ENCODE measurements around the gene PFKFB4.

The PFKFB4 gene

GRCh38 chr3:48518638-48519276, 37.8 kb downstream of the PFKFB4 start:
- H3K36me3 ChIP-seq (replicated peaks): no peaks in the 10 kb centered on the region

GRCh38 chr3:48518069-48518468, 38.5 kb downstream of the PFKFB4 start:
- in situ Hi-C loops (cut with MboI; ENCODE audit: low sequenced_read_pairs): no loop called here
- no peaks in the 10 kb centered on the region for H3K36me3 ChIP-seq (replicated peaks)
- H3K4me3 ChIP-seq: no peak overlapping the region
- no peaks in the 10 kb centered on the region for H3K27me3 ChIP-seq (ENCODE audit: low read depth)
- DNase-seq (ENCODE audit: low spot score in 2 of 2): no peak
- H3K9me3 ChIP-seq: no peaks in the 10 kb centered on the region
- H3K4me1 ChIP-seq: no peaks in the 10 kb centered on the region

More at GRCh38 chr3:48518638-48519276, 37.8 kb downstream of the PFKFB4 start:
- no peaks in the 10 kb centered on the region for H3K9me3 ChIP-seq
- H3K4me3 ChIP-seq: no peak overlapping the region
- H3K4me1 ChIP-seq: no peaks in the 10 kb centered on the region
- DNase-seq (ENCODE audit: low spot score in 2 of 2): no peak
- no peaks in the 10 kb centered on the region for H3K27me3 ChIP-seq (ENCODE audit: low read depth)
- in situ Hi-C loops (cut with MboI; ENCODE audit: low sequenced_read_pairs): no loop called here

- Histone ChIP-seq H3K4me1 (no peaks in the 10 kb centered on the region), H3K27me3 (ENCODE audit: low read depth) (no peaks in the 10 kb centered on the region), H3K9me3 (no peaks in the 10 kb centered on the region), H3K36me3 (replicated peaks) (no peaks in the 10 kb centered on the region), H3K4me3 (no peak overlapping the region)
- DNase-seq (ENCODE audit: low spot score in 2 of 2): no peak
- in situ Hi-C loops (cut with MboI; ENCODE audit: low sequenced_read_pairs): no loop called here
Measured at GRCh38 chr3:48516571-48516970, 40.0 kb downstream of the PFKFB4 start.

GRCh38 chr3:48514431-48515227, 42.0 kb downstream of the PFKFB4 start:
- H3K4me1 ChIP-seq: no peaks in the 10 kb centered on the region
- H3K36me3 ChIP-seq (replicated peaks): no peaks in the 10 kb centered on the region
- in situ Hi-C loops (cut with MboI; ENCODE audit: low sequenced_read_pairs): no loop called here
- H3K27me3 ChIP-seq (ENCODE audit: low read depth): no peaks in the 10 kb centered on the region
- no peaks in the 10 kb centered on the region for H3K9me3 ChIP-seq
- DNase-seq (ENCODE audit: low spot score in 2 of 2): no peak
- no peak overlapping the region for H3K4me3 ChIP-seq

- Histone ChIP-seq H3K4me3 (no peak overlapping the region), H3K9me3 (no peaks in the 10 kb centered on the region), H3K27me3 (ENCODE audit: low read depth) (no peaks in the 10 kb centered on the region), H3K36me3 (replicated peaks) (no peaks in the 10 kb centered on the region), H3K4me1 (0 out of 2 replicates have a peak, but pooled peaks cover 6% of the 10 kb centered on the region)
- no peak for DNase-seq (ENCODE audit: low spot score in 2 of 2)
- in situ Hi-C loops (cut with MboI; ENCODE audit: low sequenced_read_pairs): no loop called here
Measured at GRCh38 chr3:48511551-48511950, 45.1 kb downstream of the PFKFB4 start.

GRCh38 chr3:48507256-48508061, 49.1 kb downstream of the PFKFB4 start:
- Histone ChIP-seq H3K9me3 (no peaks in the 10 kb centered on the region), H3K27me3 (ENCODE audit: low read depth) (no peaks in the 10 kb centered on the region), H3K4me1 (peaks cover 11% of the 10 kb centered on the region; the same call in 1 of the 2 replicates), H3K36me3 (replicated peaks) (no peaks in the 10 kb centered on the region), H3K4me3 (no peak overlapping the region)
- in situ Hi-C loops (cut with MboI; ENCODE audit: low sequenced_read_pairs): no loop called here
- peak; percentile 46 to 78 for DNase-seq (ENCODE audit: low spot score in 2 of 2)

GRCh38 chr3:48505968-48506504, 50.6 kb downstream of the PFKFB4 start:
- in situ Hi-C loops (cut with MboI; ENCODE audit: low sequenced_read_pairs): no loop called here
- no peak for DNase-seq (ENCODE audit: low spot score in 2 of 2)
- Histone ChIP-seq H3K27me3 (ENCODE audit: low read depth) (no peaks in the 10 kb centered on the region), H3K4me1 (peaks cover 11% of the 10 kb centered on the region; the same call in 1 of the 2 replicates), H3K9me3 (no peaks in the 10 kb centered on the region), H3K4me3 (no peak overlapping the region), H3K36me3 (replicated peaks) (no peaks in the 10 kb centered on the region)

GRCh38 chr3:48505146-48505545, 51.5 kb downstream of the PFKFB4 start:
- H3K4me1 ChIP-seq: peaks cover 11% of the 10 kb centered on the region; the same call in 1 of the 2 replicates
- no peaks in the 10 kb centered on the region for H3K36me3 ChIP-seq (replicated peaks)
- H3K4me3 ChIP-seq: no peak overlapping the region
- no peak for DNase-seq (ENCODE audit: low spot score in 2 of 2)
- in situ Hi-C loops (cut with MboI; ENCODE audit: low sequenced_read_pairs): no loop called here
- no peaks in the 10 kb centered on the region for H3K27me3 ChIP-seq (ENCODE audit: low read depth)
- H3K9me3 ChIP-seq: no peaks in the 10 kb centered on the region

GRCh38 chr3:48504051-48504946, 52.3 kb downstream of the PFKFB4 start, which contains the start of gene SHISA5:
Gene SHISA5 (minus strand): TSS chr3:48504174. CDS start chr3:48504094, 80 bp downstream.
- Histone ChIP-seq H3K4me3 (peak within 1 kb of the TSS; percentile 42), H3K4me1 (peaks cover 11% of the 10 kb centered on the region; the same call in 1 of the 2 replicates), H3K27me3 (ENCODE audit: low read depth) (no peaks in the 10 kb centered on the region), H3K36me3 (replicated peaks) (no peaks in the 10 kb centered on the region), H3K9me3 (no peaks in the 10 kb centered on the region)
- peak; percentile 26 to 82 for DNase-seq (ENCODE audit: low spot score in 2 of 2)
- in situ Hi-C loops (cut with MboI; ENCODE audit: low sequenced_read_pairs): no loop called here

- no peaks in the 10 kb centered on the region for H3K9me3 ChIP-seq
- H3K27me3 ChIP-seq (ENCODE audit: low read depth): no peaks in the 10 kb centered on the region
- peak in 1 of 2 experiments; percentile 36 for DNase-seq (ENCODE audit: low spot score in 2 of 2)
- H3K36me3 ChIP-seq (replicated peaks): no peaks in the 10 kb centered on the region
- peaks cover 11% of the 10 kb centered on the region; the same call in 1 of the 2 replicates for H3K4me1 ChIP-seq
- in situ Hi-C loops (cut with MboI; ENCODE audit: low sequenced_read_pairs): no loop called here
- H3K4me3 ChIP-seq: peak overlapping the region; percentile 42
Measured at GRCh38 chr3:48503401-48504050, 53.1 kb downstream of the PFKFB4 start.

GRCh38 chr3:48502728-48503168, 53.9 kb downstream of the PFKFB4 start:
- H3K27me3 ChIP-seq (ENCODE audit: low read depth): no peaks in the 10 kb centered on the region
- H3K36me3 ChIP-seq (replicated peaks): no peaks in the 10 kb centered on the region
- no peak for DNase-seq (ENCODE audit: low spot score in 2 of 2)
- peaks cover 11% of the 10 kb centered on the region; the same call in 1 of the 2 replicates for H3K4me1 ChIP-seq
- in situ Hi-C loops (cut with MboI; ENCODE audit: low sequenced_read_pairs): no loop called here
- H3K9me3 ChIP-seq: 0 out of 2 replicates have a peak, but pooled peaks cover 3% of the 10 kb centered on the region
- H3K4me3 ChIP-seq: no peak overlapping the region

GRCh38 chr3:48502121-48502520, 54.5 kb downstream of the PFKFB4 start:
- no peak for DNase-seq (ENCODE audit: low spot score in 2 of 2)
- H3K27me3 ChIP-seq (ENCODE audit: low read depth): no peaks in the 10 kb centered on the region
- peaks cover 5% of the 10 kb centered on the region; the same call in 1 of the 2 replicates for H3K4me1 ChIP-seq
- no peak overlapping the region for H3K4me3 ChIP-seq
- in situ Hi-C loops (cut with MboI; ENCODE audit: low sequenced_read_pairs): no loop called here
- H3K36me3 ChIP-seq (replicated peaks): no peaks in the 10 kb centered on the region
- H3K9me3 ChIP-seq: 0 out of 2 replicates have a peak, but pooled peaks cover 3% of the 10 kb centered on the region
